ENCODE data around the gene TNFRSF19.

DNA sequence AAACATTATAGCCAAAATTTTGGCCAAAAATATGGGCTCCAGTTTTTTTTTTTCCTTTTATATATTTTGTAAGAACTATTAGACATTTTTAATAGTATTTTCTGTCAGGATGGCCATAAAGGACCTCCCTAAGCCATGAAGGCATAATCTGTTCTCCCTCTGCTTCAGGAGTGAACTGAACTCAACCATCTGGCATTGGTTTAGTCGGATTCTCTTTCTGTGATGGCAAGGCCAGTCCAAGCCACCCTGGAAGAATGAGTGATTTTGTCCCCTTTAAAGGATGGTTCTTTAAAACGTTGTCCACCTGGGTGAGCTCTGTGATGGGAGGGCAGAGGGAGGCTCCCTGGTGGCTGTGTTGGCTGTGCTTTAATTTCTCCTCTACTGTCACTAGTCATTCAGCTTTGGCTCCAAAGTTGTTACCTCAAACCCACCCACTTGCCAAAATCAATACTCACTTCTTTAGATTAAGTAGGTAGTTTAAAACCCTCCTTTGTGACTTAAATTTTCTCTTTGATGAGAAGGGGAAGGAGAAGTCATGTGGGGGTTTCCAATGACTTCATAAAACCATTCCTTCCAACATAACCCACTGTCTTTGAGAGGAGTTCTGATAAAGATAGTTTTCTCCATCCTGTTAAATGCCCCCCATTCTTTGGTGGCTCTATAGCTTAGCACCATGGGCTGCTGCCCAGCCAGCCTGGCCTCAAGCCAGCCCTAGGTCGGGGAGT, 4.4 kb downstream of the TNFRSF19 start:
- no peak for TF ChIP-seq CEBPB (IDR thresholded peaks at IDR 0.05; ENCODE audit: low read depth, low read length)
- TF ChIP-seq POLR2A (IDR thresholded peaks at IDR 0.05; ENCODE audit: low read depth, low read length): no peak
- no peak for TF ChIP-seq MAZ (IDR thresholded peaks at IDR 0.05; ENCODE audit: borderline replicate concordance, low read depth, low read length)
- TF ChIP-seq, protein P1, sequence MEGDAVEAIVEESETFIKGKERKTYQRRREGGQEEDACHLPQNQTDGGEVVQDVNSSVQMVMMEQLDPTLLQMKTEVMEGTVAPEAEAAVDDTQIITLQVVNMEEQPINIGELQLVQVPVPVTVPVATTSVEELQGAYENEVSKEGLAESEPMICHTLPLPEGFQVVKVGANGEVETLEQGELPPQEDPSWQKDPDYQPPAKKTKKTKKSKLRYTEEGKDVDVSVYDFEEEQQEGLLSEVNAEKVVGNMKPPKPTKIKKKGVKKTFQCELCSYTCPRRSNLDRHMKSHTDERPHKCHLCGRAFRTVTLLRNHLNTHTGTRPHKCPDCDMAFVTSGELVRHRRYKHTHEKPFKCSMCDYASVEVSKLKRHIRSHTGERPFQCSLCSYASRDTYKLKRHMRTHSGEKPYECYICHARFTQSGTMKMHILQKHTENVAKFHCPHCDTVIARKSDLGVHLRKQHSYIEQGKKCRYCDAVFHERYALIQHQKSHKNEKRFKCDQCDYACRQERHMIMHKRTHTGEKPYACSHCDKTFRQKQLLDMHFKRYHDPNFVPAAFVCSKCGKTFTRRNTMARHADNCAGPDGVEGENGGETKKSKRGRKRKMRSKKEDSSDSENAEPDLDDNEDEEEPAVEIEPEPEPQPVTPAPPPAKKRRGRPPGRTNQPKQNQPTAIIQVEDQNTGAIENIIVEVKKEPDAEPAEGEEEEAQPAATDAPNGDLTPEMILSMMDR (conservative IDR thresholded peaks at IDR 0.05; ENCODE audit: low read depth, low read length): no peak
- no peak for TF ChIP-seq SMC3 (IDR thresholded peaks at IDR 0.05; ENCODE audit: low read depth, low read length)
- TF ChIP-seq FOS (IDR thresholded peaks at IDR 0.05; ENCODE audit: low read depth, low read length): no peak
- no peak for TF ChIP-seq NFE2L2 (IDR thresholded peaks at IDR 0.05; ENCODE audit: low read depth, low read length)
- no peak for TF ChIP-seq RFX5 (IDR thresholded peaks at IDR 0.05; ENCODE audit: low read depth, low read length)

Data from IMR-90 (cell line).